Stimulated activated memory B cell treated with anti-CD40 and anti-IgM and Interleukin-4, amounts not matched to agents 10 μg/mL and 1 μg/mL and 100 μg/mL, for 72 hours (primary cell): Measurements from ENCODE around the gene CARM1.
"Not testable (repeated sequence)": the region's sequence is repeated elsewhere in the genome, so short reads cannot be mapped to it uniquely, and the experiment has no call there.

ENCODE experiments used
- ATAC-seq: fragments of 150-1000 bp; cut with Tn5 transposase; 2 replicates; pipeline ENCODE4 v1.10.0; 2021
- H3K27ac Mint-ChIP-seq: one replicate; pipeline ENCODE4 v1.8.0; 2022; ENCODE audit warnings: mild to moderate bottlenecking, mixed read lengths
- H3K27me3 Mint-ChIP-seq: one replicate; pipeline ENCODE4 v1.8.0; 2022; ENCODE audit warnings: mixed read lengths
- H3K36me3 Mint-ChIP-seq: one replicate; pipeline ENCODE4 v1.8.0; 2022; ENCODE audit warnings: mixed read lengths
- H3K4me1 Mint-ChIP-seq: one replicate; pipeline ENCODE4 v1.8.0; 2022; ENCODE audit warnings: mixed read lengths
- H3K4me3 Mint-ChIP-seq: one replicate; pipeline ENCODE4 v1.8.0; 2022; ENCODE audit warnings: mild to moderate bottlenecking, moderate library complexity, mixed read lengths
- H3K9me3 Mint-ChIP-seq: one replicate; pipeline ENCODE4 v1.8.0; 2022; ENCODE audit warnings: mixed read lengths

CARM1 gene

GRCh38 chr19:10921910-10922637 is 50.7 kb downstream of the CARM1 start:
- H3K9me3 Mint-ChIP-seq = no peaks in the 10 kb centered on the region
- H3K27me3 Mint-ChIP-seq = no peaks in the 10 kb centered on the region
- peaks cover under 1% of the 10 kb centered on the region for H3K4me1 Mint-ChIP-seq
- ATAC-seq = no peak
- no peak overlapping the region for H3K4me3 Mint-ChIP-seq
- H3K36me3 Mint-ChIP-seq = peaks cover 46% of the 10 kb centered on the region
- H3K27ac Mint-ChIP-seq = peak overlapping the region; percentile 28

- Mint-ChIP-seq H3K4me1 (peaks cover 6% of the 10 kb centered on the region), H3K9me3 (no peaks in the 10 kb centered on the region), H3K4me3 (no peak overlapping the region), H3K27ac (peak overlapping the region; percentile 28), H3K36me3 (peaks cover 45% of the 10 kb centered on the region), H3K27me3 (no peaks in the 10 kb centered on the region)
- no peak for ATAC-seq
Observed at GRCh38 chr19:10922638-10923014, 51.3 kb downstream of the CARM1 start.

GRCh38 chr19:10923260-10924112 is 52.1 kb downstream of the CARM1 start:
- Mint-ChIP-seq H3K4me1 (peaks cover 11% of the 10 kb centered on the region), H3K9me3 (no peaks in the 10 kb centered on the region), H3K27me3 (no peaks in the 10 kb centered on the region), H3K36me3 (peaks cover 36% of the 10 kb centered on the region), H3K27ac (no peak overlapping the region), H3K4me3 (no peak overlapping the region)
- no peak for ATAC-seq

GRCh38 chr19:10924597-10924996 is 53.2 kb downstream of the CARM1 start:
- H3K27ac Mint-ChIP-seq = peak overlapping the region; percentile 23

GRCh38 chr19:10927730-10928562 is 56.6 kb downstream of the CARM1 start:
- Mint-ChIP-seq H3K27me3 (no peaks in the 10 kb centered on the region), H3K4me1 (peaks cover 18% of the 10 kb centered on the region), H3K4me3 (peak overlapping the region; percentile 96), H3K36me3 (peaks cover 16% of the 10 kb centered on the region), H3K9me3 (no peaks in the 10 kb centered on the region), H3K27ac (peak overlapping the region; percentile 83)
- peak; percentile 0 for ATAC-seq

More at GRCh38 chr19:10924597-10924996, 53.2 kb downstream of the CARM1 start:
- no peak for ATAC-seq
- no peaks in the 10 kb centered on the region for H3K27me3 Mint-ChIP-seq
- no peak overlapping the region for H3K4me3 Mint-ChIP-seq
- peaks cover 16% of the 10 kb centered on the region for H3K4me1 Mint-ChIP-seq
- H3K36me3 Mint-ChIP-seq = peaks cover 28% of the 10 kb centered on the region
- H3K9me3 Mint-ChIP-seq = no peaks in the 10 kb centered on the region

- Mint-ChIP-seq H3K9me3 (no peaks in the 10 kb centered on the region), H3K36me3 (peaks cover 16% of the 10 kb centered on the region), H3K27me3 (no peaks in the 10 kb centered on the region), H3K4me1 (peaks cover 18% of the 10 kb centered on the region), H3K4me3 (peak within 1 kb of the TSS; percentile 96), H3K27ac (peak within 1 kb of the TSS; percentile 83)
- peak; percentile 93 for ATAC-seq
Observed at GRCh38 chr19:10928563-10929401, 57.4 kb downstream of the CARM1 start, which contains the start of the genes TIMM29 and YIPF2. TSS of gene TIMM29 (plus strand) at chr19:10928811. CDS start at chr19:10928823, 12 bp downstream. TSS of gene YIPF2 (minus strand) at chr19:10928639. CDS start at chr19:10928410, 229 bp downstream.

- H3K27me3 Mint-ChIP-seq = no peaks in the 10 kb centered on the region
- H3K27ac Mint-ChIP-seq = peak overlapping the region; percentile 83
- peak overlapping the region; percentile 96 for H3K4me3 Mint-ChIP-seq
- ATAC-seq = no peak
- H3K36me3 Mint-ChIP-seq = peaks cover 12% of the 10 kb centered on the region
- H3K4me1 Mint-ChIP-seq = peaks cover 18% of the 10 kb centered on the region
- no peaks in the 10 kb centered on the region for H3K9me3 Mint-ChIP-seq
Observed at GRCh38 chr19:10929402-10929794, 58.0 kb downstream of the CARM1 start.

- Mint-ChIP-seq H3K4me3 (no peak overlapping the region), H3K27me3 (no peaks in the 10 kb centered on the region), H3K36me3 (peaks cover 5% of the 10 kb centered on the region), H3K9me3 (no peaks in the 10 kb centered on the region), H3K4me1 (peaks cover 6% of the 10 kb centered on the region), H3K27ac (no peak overlapping the region)
- ATAC-seq = no peak
Observed at GRCh38 chr19:10935371-10936059, 64.2 kb downstream of the CARM1 start.

- no peaks in the 10 kb centered on the region for H3K9me3 Mint-ChIP-seq
- H3K4me3 Mint-ChIP-seq = no peak overlapping the region
- ATAC-seq = peak; percentile 60
- peaks cover 6% of the 10 kb centered on the region for H3K4me1 Mint-ChIP-seq
- H3K36me3 Mint-ChIP-seq = peaks cover 5% of the 10 kb centered on the region
- no peak overlapping the region for H3K27ac Mint-ChIP-seq
- H3K27me3 Mint-ChIP-seq = no peaks in the 10 kb centered on the region
Observed at GRCh38 chr19:10936661-10937084, 65.3 kb downstream of the CARM1 start.

- not testable (repeated sequence) for H3K27ac Mint-ChIP-seq, ATAC-seq, H3K4me3 Mint-ChIP-seq, H3K36me3 Mint-ChIP-seq, H3K9me3 Mint-ChIP-seq, H3K4me1 Mint-ChIP-seq, H3K27me3 Mint-ChIP-seq
Observed at GRCh38 chr19:10941649-10942048, 70.3 kb downstream of the CARM1 start.

- H3K27me3 Mint-ChIP-seq, H3K4me3 Mint-ChIP-seq, H3K9me3 Mint-ChIP-seq, H3K36me3 Mint-ChIP-seq, ATAC-seq, H3K27ac Mint-ChIP-seq, H3K4me1 Mint-ChIP-seq: not testable (repeated sequence)
Observed at GRCh38 chr19:10943412-10943811, 72.1 kb downstream of the CARM1 start.

- Mint-ChIP-seq H3K27ac (no peak overlapping the region), H3K4me3 (no peak overlapping the region), H3K4me1 (no peaks in the 10 kb centered on the region), H3K9me3 (no peaks in the 10 kb centered on the region), H3K36me3 (no peaks in the 10 kb centered on the region), H3K27me3 (no peaks in the 10 kb centered on the region)
- ATAC-seq = no peak
Observed at GRCh38 chr19:10945264-10945663, 73.9 kb downstream of the CARM1 start.

GRCh38 chr19:10946958-10947657 is 75.8 kb downstream of the CARM1 start:
- Mint-ChIP-seq H3K27ac (no peak overlapping the region), H3K4me3 (no peak overlapping the region), H3K4me1 (no peaks in the 10 kb centered on the region), H3K9me3 (no peaks in the 10 kb centered on the region), H3K36me3 (no peaks in the 10 kb centered on the region), H3K27me3 (no peaks in the 10 kb centered on the region)
- no peak for ATAC-seq
